NCI-H510A (cell line): ENCODE results near the gene AQP12B.

ENCODE experiments used
- DNase-seq: peaks from one replicate; lab custom pipeline; 2025; lab: John Stamatoyannopoulos, UW

The AQP12B gene

GRCh38 chr2:240717681-240718581 is 35.2 kb upstream of the AQP12B start:
- DNase-seq: no peak

GRCh38 chr2:240717181-240717641 is 34.5 kb upstream of the AQP12B start:
- DNase-seq: no peak

- DNase-seq: no peak
Measured at GRCh38 chr2:240716130-240716798, 33.6 kb upstream of the AQP12B start.

- no peak for DNase-seq
Measured at GRCh38 chr2:240714747-240715725, 32.4 kb upstream of the AQP12B start.

GRCh38 chr2:240713928-240714746 is 31.5 kb upstream of the AQP12B start:
- no peak for DNase-seq

GRCh38 chr2:240713071-240713927 is 30.6 kb upstream of the AQP12B start:
- DNase-seq: no peak

- DNase-seq: no peak
Measured at GRCh38 chr2:240712121-240712520, 29.4 kb upstream of the AQP12B start.

- no peak for DNase-seq
Measured at GRCh38 chr2:240711701-240712100, 29.0 kb upstream of the AQP12B start.

- DNase-seq: no peak
Measured at GRCh38 chr2:240711296-240711695, 28.6 kb upstream of the AQP12B start.

GRCh38 chr2:240708457-240708856 is 25.8 kb upstream of the AQP12B start:
- DNase-seq: no peak

GRCh38 chr2:240707821-240708220 is 25.1 kb upstream of the AQP12B start:
- DNase-seq: no peak

GRCh38 chr2:240707043-240707756 is 24.5 kb upstream of the AQP12B start:
- DNase-seq: no peak

GRCh38 chr2:240705204-240705791 is 22.6 kb upstream of the AQP12B start:
- DNase-seq: no peak

GRCh38 chr2:240704651-240705050 is 22.0 kb upstream of the AQP12B start:
- no peak for DNase-seq

GRCh38 chr2:240703417-240704341 is 21.0 kb upstream of the AQP12B start:
- DNase-seq: no peak

GRCh38 chr2:240702640-240703011 is 19.9 kb upstream of the AQP12B start:
- DNase-seq: no peak

GRCh38 chr2:240701736-240702639 is 19.3 kb upstream of the AQP12B start:
- no peak for DNase-seq
